C4-2B (cell line): ENCODE results near the gene L3MBTL4.

ENCODE experiments used
- ZFX ChIP-seq: fragments of 450-650 bp; IDR thresholded peaks from 2 replicates; pipeline ENCODE4 v1.6.1; 2017
- TF ChIP-seq, protein P1 (sequence below): fragments of 450-650 bp; conservative IDR thresholded peaks from 2 replicates; pipeline ENCODE4 v1.5.1; 2017; ENCODE audit warnings: mild to moderate bottlenecking

- TF ChIP-seq, protein P1, sequence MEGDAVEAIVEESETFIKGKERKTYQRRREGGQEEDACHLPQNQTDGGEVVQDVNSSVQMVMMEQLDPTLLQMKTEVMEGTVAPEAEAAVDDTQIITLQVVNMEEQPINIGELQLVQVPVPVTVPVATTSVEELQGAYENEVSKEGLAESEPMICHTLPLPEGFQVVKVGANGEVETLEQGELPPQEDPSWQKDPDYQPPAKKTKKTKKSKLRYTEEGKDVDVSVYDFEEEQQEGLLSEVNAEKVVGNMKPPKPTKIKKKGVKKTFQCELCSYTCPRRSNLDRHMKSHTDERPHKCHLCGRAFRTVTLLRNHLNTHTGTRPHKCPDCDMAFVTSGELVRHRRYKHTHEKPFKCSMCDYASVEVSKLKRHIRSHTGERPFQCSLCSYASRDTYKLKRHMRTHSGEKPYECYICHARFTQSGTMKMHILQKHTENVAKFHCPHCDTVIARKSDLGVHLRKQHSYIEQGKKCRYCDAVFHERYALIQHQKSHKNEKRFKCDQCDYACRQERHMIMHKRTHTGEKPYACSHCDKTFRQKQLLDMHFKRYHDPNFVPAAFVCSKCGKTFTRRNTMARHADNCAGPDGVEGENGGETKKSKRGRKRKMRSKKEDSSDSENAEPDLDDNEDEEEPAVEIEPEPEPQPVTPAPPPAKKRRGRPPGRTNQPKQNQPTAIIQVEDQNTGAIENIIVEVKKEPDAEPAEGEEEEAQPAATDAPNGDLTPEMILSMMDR, result no peak
- no peak for TF ChIP-seq ZFX
Observed at GRCh38 chr18:5993938-5994337, 420.8 kb downstream of the L3MBTL4 start.
